Stimulated activated CD8-positive, alpha-beta memory T cell treated with anti-CD3 and anti-CD28 coated beads, Interleukin-4, amount 100 ng/mL, for 48 hours (primary cell): ENCODE results near the gene HECTD4.
"Not testable (repeated sequence)": the region's sequence is repeated elsewhere in the genome, so short reads cannot be mapped to it uniquely, and the experiment has no call there.

Source experiments
- DNase-seq: peaks from one replicate; pipeline ENCODE4 v3.0.0-alpha.2; 2020

Gene HECTD4, protein sequence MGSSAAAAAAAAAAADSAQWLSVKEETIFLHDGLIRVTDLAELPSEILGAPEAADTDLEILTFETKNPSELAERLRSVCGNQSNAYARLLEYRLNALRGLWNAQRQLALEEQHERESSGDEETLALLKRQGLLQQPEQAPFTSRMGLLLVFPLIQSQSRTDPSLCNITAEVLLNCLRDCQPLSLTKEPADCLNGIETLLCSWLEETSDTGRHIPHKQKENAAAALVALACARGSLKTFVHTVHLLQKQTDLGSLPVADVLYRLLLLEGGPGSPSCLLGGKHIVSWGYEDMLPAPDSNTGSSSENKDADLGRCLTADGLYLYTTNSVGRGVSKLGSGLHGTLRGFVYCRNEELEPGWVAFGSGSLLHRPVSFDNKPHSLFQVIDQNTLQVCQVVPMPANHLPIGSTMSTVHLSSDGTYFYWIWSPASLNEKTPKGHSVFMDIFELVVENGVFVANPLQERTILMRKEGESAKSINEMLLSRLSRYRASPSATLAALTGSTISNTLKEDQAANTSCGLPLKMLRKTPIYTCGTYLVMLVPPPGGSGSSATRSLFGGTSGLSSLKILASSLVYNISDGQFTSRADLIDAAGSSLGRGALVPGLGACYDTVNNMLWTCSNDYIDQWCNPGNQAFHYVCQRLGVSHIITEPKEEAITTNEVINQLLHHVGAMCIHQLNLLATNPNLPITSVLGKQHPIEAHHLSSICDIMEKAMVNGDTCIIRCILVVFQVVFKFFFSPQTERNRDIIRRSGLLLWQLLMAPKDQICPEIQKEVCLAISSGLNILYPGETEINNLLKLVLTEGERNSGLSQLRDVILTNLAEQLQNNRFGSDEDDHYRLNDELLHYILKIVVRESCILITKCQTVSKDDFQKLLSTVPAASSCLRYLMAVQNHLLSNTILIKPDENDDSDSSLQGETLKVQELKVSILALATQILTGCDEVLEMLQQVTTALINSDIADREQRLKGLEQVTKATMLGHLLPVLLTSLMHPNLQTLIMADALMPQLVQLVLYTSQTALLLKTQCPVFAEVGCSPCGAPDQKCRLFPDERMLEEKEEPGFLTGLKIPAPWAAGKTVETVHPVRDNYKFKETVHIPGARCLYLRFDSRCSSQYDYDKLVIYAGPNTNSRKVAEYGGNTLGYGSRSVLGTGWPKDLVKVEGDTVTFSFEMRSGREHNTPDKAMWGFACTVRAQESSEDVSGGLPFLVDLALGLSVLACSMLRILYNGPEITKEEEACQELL (N-terminal part only)

DNA sequence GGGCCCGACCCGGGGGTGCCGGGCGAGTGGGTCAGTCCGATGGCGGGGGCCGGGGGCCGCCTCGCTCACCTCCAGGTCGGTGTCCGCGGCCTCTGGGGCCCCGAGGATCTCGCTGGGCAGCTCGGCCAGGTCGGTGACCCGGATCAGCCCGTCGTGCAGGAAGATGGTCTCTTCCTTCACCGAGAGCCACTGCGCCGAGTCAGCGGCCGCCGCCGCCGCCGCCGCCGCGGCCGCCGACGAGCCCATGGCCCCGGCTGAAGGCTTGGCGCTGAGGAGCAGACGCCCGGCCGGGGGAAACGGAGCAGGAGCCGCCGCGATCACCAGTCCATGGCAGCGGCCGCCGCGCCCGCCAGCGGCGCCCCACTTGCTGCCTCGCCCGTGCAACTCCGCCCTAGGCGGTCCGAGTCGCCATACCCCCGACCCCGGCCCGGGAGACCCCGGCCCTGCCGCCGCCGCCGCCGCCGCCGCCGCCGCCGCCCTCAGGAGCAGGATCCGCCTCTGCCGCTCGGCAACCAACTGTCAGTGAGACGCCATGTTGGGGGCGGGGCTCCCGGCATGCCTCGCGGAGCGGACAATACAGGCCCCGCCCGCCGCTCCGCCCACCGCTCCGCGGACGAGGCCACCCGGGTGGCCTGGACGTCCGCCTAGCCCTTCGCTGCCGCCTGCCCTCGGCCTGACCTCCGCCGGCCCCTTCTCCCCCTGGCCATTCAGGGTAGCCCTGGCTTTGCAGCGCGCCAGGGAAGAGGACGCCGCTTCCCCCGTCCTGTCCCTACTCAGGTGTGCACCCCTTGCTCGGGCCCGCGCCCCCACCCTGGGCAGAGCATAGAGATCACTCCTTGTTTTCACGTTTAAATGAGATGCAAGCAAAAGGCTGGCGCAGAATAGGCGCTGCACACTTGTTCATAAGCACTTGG is at the start of gene HECTD4:
HECTD4 (minus strand) TSS at position 549 of the 914 bp plus-strand sequence; CDS start at position 246, 303 bp downstream.
- peak; percentile 98 for DNase-seq

DNA sequence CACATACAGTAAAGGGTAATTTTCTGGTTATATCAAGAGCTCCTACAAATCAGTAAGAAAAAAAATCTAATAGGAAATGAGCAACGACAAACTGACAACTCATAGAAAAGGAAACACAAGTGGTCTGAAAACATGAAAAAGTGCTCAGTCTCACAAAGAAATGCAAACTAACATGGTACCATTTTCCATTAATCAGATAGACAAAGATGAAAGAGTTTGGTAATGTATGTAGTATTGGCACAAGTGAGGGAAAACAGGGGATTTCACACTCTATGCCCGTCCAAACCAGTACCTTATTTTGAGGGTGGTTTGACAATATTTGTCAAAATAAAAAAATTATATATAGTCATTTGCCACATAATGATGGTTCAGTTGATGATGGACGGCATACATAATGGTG is 49.7 kb upstream of the HECTD4 start:
- DNase-seq, result no peak

DNA sequence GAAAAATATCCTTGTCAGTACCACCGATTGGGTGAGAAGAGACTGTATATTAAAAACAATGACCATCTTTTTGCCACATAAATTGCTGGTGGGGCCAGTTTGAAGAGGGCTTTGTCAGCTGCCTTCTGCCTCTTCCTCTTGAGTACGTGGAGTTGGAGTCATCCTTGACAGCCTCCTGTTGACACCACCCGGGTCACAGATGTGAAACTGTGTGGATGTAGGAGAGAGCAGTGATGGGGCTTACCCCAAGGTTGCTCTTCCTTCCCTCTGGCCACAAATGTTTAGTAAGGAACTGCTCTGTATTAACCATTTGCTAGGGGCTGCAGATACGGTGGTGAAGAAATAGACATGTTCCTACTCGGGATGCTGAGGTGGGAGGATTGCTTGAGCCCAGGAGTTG is 48.7 kb upstream of the HECTD4 start:
- DNase-seq, result peak; percentile 35

DNA sequence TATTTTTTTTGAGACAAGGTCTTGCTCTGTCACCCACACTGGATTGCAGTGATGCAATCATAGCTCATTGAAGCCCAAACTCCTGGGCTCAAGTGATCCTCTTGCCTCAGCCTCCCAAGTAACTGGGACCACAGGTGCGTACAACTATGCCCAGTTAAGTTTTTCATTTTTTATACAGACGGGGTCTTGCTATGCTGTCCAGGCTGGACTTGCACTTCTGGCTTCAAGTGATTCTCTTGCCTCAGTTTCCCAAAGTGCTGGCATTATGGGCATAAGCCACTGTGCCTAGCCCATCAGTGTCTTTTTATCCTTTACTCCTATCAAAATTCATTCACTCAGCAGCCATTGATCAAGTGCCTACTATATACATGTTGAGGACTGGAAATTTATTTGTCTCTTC is 45.5 kb upstream of the HECTD4 start:
- DNase-seq, result no peak

DNA sequence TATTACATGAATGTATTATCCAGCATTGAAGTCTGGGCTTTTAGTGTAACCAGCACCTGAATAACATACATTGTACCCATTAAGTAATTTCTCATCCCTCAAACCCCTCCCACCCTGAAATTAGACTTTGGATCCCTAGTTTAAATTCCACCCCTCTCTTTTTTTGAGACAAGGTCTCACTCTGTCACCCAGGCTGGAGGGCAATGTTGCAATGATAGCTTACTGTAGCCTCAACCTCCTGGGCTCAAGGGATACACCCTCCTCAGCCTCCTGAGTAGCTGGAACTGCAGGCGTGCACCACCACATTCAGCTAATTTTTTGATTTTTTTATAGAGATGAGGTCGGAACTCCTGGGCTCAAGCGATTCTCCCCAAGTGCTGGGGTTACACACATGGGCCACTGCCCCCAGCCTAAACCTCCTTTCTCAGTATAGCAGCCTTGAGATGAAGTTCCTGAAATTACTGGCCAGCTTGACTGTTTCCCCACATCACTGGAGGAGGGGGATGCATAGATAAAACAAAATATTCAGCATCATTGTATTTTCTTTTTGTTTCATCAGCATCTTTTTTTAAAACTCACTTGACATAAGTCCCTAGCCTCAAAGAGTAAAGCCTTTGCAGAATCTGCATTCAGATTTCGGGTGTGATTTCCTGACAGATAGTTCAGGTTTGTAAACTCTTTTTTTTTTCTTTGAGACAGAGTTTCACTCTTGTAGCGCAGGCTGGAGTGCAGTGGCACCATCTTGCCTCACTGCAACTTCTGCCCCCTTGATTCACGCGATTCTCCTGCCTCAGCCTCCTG is 43.6 kb upstream of the HECTD4 start:
- no peak for DNase-seq

DNA sequence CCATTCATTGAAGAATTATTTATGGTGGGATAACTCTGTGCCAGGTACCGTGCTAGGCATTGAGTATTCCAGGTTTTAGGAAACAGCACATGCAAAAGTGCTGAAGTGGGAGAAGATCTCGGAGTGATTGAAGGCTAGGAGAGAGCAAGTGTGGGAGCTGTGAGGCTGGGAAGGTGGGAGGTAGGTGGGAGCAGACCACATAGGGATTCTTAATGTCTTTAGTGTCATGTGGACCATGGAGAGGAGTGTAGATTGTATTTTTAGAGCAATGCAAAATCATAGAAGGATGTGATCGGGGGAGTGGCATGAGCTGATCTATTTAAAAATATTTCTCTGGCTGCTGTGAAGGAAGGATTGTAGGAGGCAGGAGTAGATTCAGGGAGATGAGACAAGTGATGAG is 41.9 kb upstream of the HECTD4 start:
- no peak for DNase-seq

DNA sequence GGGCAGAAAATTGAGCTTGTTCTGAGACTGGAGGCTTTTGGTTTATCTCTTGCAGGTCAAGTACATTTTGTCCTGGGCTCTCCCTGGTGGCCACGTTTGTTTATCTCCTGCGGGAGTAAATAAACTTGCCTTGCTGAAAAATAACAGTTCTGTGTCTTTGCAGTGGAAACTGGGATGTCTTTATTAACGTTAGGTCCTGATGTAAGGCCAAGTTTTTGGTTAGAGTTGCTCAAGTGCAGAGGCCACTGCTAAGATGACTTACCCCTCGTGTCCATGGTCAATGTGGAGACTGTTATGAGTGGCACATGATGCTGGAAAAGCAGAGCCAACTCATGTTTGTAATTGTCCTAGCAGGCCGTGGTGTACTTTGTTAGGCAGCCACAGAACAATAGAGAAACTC is 40.3 kb upstream of the HECTD4 start:
- DNase-seq, result no peak

DNA sequence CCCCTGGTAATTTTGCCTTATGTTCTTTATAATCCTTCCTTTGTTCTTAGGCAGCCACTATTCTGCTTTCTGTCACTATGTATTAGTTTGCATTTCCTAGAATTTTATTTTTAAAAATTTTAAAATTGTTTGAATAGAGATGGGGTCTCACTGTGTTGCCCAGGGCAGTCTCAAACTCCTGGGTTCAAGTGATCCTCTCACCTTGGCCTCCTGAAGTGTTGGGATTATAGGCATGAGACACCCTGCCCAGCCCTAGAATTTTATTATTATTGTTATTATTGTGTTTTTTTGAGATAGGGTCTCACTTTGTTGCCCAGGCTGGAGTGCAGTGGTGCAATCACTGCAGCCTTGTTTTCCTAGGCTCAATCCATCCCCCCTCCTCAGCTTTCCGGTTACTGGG is 39.1 kb upstream of the HECTD4 start:
- DNase-seq, result no peak

DNA sequence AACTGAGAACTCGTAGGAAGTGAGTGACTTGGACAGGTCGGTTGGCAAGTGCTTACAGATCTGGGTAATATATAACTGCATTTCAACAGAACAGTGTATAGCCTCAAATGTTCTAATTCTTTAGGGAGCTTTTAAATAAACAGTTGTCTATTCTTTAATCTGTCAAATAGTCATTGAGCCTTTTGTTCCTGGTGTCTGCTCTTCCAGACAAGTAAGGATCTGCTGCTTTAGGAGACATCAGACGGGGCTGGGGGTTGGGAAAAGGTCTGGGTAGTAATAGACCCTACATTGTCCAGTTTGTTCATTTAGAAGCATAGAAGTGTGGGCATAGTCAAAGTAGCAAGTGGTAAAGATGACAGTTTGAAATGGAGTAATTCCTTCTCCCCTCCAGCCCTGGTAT is 38.5 kb upstream of the HECTD4 start:
- DNase-seq, result no peak

DNA sequence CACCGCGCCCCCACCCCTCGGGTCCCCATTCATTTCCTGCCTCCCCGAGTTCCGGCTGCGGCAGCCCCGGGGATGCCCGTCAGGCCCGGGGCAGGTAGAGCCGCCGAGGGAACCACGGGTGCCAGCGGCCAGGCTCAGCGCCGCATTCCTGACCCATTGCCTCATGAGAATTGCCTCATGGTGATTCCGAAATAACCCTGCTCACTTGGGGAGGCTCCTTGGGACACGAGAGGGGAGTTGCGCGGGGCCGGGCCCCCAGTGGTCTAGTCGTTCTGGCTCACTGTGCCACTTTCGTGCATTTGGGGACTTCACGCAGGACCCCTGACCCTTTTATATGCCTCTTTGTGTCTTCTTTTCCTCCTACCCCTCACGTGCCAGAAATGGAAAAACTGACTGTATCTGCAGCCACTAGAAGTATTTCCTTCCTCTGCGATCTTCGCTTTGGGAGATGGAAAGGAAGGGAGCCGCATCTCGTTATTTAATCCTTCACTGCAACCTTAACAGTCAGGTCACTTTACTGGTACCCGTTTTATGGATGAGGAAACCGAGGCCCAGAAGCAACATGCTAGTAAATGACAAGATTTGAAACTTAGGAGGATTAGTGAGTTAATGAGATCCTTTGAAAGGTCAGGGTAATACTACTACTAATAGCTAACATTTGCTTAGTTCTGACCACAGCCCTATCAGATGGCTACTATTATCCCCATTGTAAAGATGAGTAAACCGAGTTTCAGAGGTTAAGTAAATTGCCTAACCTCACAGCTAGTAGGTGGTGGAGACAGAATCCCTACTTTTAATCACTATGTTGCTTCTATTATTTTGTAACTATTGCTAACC is 37.3 kb upstream of the HECTD4 start:
- no peak for DNase-seq

DNA sequence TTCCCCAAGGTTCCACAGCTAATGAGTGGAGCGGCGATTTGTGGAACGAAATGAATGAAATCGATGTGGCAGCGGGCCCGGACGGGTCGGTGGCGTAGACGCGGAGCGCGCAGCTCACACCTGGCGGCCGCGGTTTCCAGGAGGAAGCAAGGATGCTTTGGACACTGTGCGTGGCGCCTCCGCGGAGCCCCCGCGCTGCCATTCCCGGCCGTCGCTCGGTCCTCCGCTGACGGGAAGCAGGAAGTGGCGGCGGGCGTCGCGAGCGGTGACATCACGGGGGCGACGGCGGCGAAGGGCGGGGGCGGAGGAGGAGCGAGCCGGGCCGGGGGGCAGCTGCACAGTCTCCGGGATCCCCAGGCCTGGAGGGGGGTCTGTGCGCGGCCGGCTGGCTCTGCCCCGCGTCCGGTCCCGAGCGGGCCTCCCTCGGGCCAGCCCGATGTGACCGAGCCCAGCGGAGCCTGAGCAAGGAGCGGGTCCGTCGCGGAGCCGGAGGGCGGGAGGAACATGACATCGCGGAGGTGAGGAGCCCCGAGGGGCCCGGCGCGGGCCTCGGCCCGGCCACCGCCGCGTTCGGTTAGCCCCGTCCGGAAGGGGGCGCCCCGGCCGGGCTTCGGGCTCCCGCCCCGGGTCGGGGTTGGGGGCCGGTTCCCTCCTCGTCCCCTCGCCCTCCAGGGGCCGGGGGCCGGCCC is 36.5 kb upstream of the HECTD4 start, which contains the start of gene PTPN11:
PTPN11 (plus strand) TSS at position 340 of the 689 bp plus-strand sequence; CDS start at position 505, 165 bp downstream.
- DNase-seq, result peak; percentile 95

DNA sequence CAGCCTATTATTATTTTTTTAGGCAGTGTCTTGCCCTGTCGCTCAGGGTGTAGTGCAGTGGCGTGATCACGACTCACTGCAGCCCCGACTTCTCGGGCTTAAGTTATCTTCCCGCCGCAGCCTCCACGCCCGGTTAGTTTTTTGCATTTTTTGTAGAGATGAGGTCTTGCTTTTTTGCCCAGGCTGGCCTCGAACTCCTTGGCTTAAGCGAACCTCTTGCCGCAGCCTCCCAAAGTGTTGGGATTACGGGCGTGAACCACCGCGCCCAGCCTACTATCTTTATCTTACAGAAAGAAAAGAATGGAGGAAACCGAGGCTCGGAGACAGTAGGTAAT is 36.0 kb upstream of the HECTD4 start:
- peak; percentile 46 for DNase-seq

DNA sequence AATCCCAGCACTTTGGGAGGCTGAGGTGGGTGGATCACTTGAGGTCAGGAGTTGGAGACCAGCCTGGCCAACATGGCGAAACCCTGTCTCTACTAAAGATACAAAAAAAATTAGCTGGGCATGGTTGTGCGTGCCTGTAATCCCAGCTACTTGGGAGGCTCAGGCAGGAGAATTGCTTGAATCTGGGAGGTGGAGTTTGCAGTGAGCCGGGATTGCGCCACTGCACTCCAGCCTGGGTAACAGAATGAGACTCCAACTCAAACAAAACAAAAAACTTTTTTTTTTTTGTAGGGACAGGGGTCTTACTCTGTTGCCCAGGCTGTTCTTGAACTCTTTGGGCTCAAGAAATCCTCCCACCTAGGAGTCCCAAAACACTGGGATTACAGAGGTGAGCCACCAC is 33.2 kb upstream of the HECTD4 start:
- not testable (repeated sequence) for DNase-seq

DNA sequence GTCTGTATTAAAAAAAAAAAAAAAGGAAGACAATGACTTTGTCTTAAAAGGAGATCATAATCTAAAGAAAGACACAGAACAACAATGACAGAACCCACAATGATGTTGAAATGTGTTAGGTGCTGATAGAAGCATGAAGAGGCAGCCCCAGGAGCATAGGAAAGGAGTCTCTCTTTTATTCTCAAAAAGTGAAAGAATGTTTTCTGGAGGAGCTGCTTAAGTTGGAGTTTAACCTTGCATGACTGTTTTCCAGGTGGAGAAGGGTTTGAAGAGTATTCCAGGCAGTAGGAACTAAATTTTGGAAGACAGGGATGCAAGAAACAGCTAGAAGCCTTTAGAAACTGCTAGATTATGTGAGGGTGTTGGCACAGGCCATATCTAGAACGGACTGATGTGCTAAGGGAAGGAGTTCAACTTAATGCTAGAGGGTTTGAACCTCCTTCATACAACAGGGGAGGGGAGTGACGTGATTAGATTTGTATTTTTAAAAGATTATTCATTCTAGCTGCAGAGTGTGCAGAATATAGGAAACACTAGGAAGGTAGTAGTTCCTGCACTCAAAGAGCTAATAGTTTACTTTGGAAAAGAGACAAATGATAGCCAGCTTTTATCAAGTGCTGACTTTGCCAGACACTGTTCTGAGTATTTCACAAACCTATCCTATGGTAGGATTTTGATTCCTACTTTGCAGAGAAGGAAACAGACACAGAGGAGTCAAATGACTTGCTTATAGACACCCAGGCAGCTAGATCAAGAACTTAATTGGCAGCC is 31.8 kb upstream of the HECTD4 start:
- no peak for DNase-seq

DNA sequence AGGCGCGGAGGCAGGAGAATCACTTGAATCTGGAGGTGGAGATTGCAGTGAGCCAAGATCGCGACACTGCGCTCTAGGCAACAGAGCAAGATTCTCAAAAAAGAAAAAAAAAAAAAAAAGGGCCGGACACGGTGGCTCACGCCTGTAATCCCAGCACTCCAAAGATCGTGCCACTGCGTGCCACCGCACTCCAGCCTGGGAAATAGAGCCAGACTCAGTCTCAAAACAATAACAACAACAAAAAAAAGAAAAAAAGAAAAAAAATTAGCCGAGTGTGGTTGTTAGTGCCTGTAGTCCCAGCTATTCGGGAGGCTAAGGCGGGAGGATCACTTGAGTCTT is 27.6 kb upstream of the HECTD4 start:
- no peak for DNase-seq

DNA sequence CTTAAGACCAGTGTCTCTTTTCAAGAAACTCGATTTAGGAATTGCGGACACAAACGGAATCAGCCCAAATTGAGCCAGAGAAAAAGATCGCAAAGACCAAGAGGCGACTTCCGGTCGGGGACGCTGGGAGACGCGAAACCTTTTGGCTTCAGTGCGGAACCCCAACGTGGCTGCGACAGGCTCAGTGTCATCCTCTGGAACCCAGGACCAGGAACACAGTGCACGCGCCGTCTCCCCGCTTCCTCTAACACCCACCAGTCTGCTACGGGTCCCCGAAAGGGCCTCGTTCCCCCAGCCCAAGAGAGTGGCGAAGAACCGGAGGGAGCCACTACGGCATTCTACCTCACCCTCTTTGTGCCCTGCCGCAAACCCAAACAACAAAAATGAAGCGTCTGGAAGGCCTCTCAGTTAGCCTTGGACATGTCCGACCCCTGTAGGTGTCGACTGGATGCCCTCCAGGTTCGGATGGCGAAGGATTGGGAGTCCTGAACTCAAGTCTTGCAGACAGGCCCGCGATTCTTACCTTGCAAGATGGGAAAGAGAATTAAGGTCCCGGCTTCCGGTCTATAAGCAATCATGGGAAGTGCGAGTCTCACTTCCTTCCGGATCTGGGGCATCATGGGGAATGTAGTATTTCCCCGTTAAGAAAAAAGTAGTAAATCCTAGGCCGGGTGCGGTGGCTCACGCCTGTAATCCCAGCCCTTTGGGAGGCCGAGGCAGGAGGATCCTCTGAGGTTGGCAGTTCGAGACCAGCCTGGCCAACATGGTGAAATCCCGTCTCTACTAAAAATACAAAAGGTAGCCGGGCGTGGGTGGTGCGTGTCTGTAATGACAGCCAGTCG is 27.1 kb upstream of the HECTD4 start, which contains the start of gene RPL6:
RPL6 (minus strand) TSS at position 542 of the 842 bp plus-strand sequence. CDS start 949 bp downstream, outside the sequence.
- peak; percentile 79 for DNase-seq

DNA sequence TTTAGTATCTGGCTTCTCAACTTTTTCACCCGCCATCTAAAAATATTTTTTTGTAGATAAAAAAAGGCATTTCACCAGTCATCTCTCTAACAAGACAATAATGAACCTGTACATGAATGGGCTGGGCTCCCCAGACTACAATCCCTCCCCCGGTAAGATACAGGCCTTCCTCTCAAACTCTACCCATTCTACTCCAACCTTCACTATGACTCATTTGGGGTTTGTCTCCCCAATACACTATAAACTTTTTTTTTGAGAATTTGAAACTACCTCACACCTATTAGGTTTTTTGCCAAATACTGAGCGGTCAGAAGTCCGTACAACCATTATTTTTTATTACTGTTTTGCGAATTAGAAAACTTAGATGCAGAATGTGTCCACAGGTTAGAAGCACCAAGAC is 26.4 kb upstream of the HECTD4 start:
- DNase-seq, result no peak

DNA sequence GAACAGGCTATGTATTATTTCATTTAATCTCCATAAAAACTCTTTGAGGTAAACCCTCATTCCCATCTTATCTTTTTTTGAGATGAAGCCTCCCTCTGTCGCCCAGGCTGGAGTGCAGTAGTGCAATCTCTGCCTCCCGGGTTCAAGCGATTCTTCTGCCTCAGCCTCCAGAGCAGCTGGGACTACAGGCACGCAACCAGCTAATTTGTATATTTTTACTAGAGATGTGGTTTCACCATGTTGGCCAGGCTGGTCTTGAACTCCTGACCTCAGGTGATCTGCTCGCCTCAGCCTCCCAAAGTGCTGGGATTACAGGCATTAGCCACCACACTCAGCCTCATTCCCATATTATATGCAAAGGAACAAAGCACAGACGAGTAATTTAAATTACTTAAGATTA is 25.5 kb upstream of the HECTD4 start:
- not testable (repeated sequence) for DNase-seq
